GM13977 (cell line): Measurements from ENCODE around the gene MAB21L1.

Experiments
- DNase-seq: peaks from one replicate; pipeline ENCODE4 v3.0.0; 2012; ENCODE audit warnings: low spot score
- in situ Hi-C: fragments of 300-500 bp; cut with MboI; formaldehyde crosslinking; loops from one replicate; pipeline ENCODE4 v1.12.0; 2022; ENCODE audit warnings: low sequenced_read_pairs, low pct_unique_long_range_greater_than_20kb, mixed read lengths, inconsistent platforms; ENCODE audit not compliant: unreplicated experiment
- TF ChIP-seq, protein P1 (sequence below): IDR thresholded peaks from 2 replicates; pipeline ENCODE4 v1.5.1; 2012; ENCODE audit warnings: mild to moderate bottlenecking, control low read depth; ENCODE audit not compliant: insufficient read depth; ENCODE audit errors: extremely low read depth, missing control alignments

MAB21L1 gene

DNA sequence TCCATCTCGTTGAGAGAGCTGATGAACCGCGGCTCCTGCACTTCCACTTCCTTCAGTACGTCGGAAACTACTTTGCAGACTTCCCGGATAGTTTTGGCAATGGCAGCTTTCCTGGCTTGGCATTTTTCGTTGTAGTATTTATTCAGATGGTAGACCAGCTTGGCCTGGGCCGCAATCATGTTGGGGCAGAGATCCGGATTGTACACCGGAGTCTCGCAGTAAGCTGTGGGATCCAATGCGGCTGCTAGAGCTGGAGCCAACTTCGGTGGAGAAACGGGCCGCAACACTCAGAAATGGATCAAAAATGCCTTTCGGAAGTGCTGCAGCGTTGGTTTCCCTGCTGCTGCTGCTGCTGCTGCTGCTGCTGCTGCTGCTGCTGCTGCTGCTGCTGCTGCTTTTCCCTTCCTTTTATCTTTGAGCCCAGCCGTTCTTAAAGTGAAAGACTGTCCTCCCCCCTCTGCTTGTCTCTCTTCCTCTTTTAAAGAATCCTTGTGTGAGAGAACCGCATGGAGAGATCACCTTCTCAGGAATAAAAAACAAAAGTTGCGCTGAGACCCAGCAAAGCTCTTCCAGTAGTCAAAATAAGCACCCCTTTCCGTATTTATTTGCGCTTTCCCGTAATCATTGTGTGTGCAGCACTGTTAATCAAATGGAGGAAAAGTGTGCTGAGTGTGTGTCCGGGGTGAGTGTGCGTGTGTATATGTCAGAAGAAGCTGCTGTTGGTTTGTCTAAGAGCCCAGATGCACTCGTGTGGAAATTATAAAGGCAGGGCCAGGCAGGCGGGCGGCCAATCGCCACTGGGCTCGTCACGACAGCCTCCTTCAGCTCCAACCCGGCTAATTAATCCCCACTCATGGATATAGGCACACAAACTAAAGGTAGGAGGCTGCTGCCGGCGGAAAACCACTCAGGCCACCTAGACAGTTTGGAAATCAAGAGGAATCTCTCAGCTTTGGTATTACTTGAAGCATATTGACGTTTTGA, at the start of gene MAB21L1:
Gene MAB21L1, minus strand, starts transcription at position 730 of the 984 bp plus-strand sequence. Its CDS starts 551 bp downstream, at position 179.
- peak; percentile 21 for DNase-seq
- TF ChIP-seq, protein P1, sequence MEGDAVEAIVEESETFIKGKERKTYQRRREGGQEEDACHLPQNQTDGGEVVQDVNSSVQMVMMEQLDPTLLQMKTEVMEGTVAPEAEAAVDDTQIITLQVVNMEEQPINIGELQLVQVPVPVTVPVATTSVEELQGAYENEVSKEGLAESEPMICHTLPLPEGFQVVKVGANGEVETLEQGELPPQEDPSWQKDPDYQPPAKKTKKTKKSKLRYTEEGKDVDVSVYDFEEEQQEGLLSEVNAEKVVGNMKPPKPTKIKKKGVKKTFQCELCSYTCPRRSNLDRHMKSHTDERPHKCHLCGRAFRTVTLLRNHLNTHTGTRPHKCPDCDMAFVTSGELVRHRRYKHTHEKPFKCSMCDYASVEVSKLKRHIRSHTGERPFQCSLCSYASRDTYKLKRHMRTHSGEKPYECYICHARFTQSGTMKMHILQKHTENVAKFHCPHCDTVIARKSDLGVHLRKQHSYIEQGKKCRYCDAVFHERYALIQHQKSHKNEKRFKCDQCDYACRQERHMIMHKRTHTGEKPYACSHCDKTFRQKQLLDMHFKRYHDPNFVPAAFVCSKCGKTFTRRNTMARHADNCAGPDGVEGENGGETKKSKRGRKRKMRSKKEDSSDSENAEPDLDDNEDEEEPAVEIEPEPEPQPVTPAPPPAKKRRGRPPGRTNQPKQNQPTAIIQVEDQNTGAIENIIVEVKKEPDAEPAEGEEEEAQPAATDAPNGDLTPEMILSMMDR: no peak
- in situ Hi-C loops: no loop called here

DNA sequence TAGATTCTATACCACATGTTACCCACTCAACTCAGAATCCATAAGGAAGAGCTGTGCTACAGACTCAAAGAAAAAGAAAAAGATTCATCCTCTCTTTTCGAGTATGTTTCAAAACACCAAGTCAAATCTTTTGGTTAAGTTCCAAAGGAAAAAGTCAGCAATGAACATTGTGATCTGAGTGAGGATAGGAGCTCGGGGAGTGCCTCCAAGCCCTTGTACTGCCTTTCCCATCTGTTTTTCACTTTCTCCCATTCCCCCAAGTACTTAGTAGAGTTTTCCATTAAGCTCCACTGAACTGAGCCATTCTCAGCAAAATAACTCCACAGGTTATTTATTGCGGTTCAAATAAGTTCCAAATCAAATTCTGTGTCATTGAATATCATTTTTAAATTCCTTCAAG, 47.7 kb upstream of the MAB21L1 start:
- in situ Hi-C loops: no loop called here
- no peak for DNase-seq
- TF ChIP-seq, protein P1: no peak

DNA sequence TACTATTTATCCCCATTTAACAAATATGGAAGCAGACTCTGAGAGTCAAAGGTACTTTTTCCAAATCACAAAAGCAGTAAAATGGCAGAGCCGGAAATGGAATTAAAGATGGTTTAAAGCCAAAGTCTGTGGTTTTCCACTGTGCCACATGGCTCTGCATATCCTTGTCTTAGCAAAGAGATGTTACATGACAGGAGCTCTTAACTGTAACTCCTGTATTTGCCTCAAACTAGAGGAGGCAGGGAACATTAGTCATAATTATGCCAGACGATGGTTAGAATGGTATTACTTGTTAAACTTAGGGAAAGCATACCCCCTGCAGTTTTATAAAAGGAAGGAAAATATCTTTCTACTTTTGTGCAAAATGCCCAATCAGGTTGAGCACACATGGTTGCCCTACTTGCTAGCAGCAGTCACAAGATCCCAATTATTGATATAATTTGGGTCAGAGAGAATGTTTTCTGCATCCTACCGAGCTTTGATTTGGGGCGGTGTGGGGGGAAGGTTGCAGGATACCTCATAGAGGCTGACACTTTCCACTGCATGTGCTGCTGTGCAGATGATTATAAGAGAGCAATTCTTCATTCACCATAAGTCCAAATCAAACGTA, 42.0 kb upstream of the MAB21L1 start:
- in situ Hi-C loops: no loop called here
- TF ChIP-seq, protein P1: no peak
- DNase-seq: no peak

DNA sequence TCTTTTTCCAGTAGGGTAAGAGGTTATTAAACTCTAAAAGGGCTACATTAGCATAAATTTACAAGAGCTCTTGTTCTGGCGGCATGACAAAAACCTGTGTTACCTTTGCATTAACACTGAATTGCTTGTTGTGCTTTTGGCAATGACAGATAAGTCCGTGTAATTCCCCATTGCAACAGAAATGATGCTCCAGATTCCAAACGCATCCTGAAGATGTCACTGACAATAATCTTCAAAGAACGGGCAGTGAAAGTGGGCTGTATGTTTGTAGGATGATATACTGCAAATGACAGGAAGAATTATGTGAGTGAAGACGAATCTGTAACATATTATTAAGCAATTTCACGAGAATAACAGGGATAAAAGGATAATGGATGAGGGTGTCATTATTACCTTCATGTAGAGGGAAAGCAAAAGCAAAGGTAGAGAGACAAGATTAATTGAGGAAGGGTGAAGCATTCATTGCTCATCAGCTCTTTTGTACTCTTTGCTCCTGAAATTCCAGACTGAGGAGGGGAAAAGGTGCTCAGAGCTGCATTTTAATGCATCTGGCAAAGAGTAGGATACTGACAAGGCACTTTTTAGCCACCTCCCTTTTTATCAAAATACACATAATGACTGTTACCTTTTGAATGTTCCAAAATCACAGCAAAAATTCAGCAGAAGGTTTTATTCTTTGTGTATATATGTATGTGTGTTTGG, 38.5 kb upstream of the MAB21L1 start:
- TF ChIP-seq, protein P1: no peak
- no peak for DNase-seq
- in situ Hi-C loops: no loop called here

DNA sequence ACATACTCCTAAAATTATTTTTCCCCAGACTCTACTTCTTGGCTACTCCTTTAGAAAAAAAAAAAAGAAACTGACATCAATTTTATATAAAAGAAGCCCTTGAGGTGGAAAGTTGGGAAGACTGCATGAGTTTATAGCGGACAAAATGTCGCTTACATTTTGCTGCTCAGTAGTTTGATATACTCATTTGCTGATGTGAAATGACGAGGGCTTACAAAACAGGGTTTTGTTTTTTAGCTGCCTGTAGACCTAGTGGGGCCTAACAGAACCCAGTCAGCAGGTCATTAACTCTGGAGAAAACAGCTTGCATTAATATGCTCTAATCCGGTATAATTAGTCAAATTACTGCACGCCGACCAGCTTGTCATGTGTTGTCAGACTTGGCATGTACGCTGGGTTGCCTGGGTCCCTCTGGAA, 37.6 kb upstream of the MAB21L1 start:
- in situ Hi-C loops: no loop called here
- TF ChIP-seq, protein P1: no peak
- no peak for DNase-seq

DNA sequence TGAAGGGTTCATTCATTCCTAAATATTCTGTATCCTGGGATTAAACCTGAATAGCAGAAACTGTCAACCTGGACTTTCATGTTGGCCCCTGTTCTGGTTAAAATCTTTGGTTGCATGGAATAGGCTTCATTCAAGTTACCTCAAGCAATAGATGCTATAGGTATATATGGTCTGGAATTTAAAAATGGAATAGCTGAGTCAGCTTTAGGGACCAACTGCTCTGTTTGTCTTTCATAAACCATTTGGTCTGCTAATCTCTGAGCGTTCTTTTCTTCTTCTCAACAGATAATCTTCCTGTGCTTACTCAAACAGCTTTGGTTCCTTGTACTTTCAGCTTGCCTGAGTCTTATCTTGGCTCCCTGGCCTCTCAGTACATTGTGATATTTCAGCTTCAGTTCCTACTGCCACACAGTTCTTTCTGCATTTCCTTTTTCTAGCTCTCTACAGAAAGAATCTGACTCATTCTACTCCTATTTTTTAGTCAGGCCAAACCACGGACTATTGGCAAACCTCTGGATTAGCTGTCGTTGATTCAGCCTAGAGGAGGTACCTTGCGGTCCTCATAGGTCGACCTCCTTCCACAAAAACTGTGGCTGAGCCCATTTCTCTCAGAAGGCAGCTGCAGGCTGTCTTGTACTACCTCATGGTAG, 35.9 kb upstream of the MAB21L1 start:
- TF ChIP-seq, protein P1: no peak
- in situ Hi-C loops: no loop called here
- DNase-seq: no peak
